Measurements from ENCODE around the gene ANK2.

DNA sequence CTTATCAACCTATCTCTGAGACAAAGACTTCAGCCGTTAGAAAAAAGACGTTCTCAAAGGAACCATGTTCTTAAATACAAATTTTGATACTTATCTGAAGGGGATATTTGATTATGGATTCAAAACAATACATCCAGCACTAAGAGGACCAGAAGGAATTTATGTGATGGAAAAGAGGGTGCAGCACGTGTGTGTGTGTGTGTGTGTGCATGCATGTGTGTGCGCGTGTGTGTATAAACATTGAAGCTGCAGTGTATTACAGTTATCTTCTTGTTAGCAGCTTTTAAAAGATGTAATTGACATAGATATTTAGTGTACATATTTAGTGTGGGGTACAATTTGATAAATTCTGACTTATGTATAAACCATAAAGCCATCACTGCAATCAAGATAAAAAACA, 44.9 kb downstream of the ANK2 start:
- no peak for TF ChIP-seq CTCF (conservative IDR thresholded peaks at IDR 0.05; ENCODE audit: low read length)
- no peak for TF ChIP-seq EZH2phosphoT487 (IDR thresholded peaks at IDR 0.05; ENCODE audit: borderline replicate concordance, low read depth, low read length)
